Gastrocnemius medialis (tissue), 4 donors: Measurements from ENCODE around the gene SLCO4A1.

ENCODE experiments used
- POLR2A ChIP-seq, 2 donors: fragments of 450-650 bp; IDR thresholded peaks; one replicate each; pipeline ENCODE4 v1.6.1; 2017; ENCODE audit warnings: antibody characterized with exemption in 2 of 2, mild to moderate bottlenecking in 2 of 2, moderate library complexity in 2 of 2
- TF ChIP-seq, protein P1 (sequence below), 5 experiments: fragments of 450-650 bp in 3 of 5; fragments of 200-600 bp in 2 of 5; sonication (generic) in 2 of 5; IDR thresholded peaks in 4 of 5; conservative IDR thresholded peaks in 1 of 5; 1 replicate in 4 of 5; 2 replicates in 1 of 5; pipeline ENCODE4 v1.5.1; 2016 to 2019; ENCODE audit warnings: antibody characterized with exemption in 5 of 5, mild to moderate bottlenecking in 3 of 5, moderate library complexity in 3 of 5

DNA sequence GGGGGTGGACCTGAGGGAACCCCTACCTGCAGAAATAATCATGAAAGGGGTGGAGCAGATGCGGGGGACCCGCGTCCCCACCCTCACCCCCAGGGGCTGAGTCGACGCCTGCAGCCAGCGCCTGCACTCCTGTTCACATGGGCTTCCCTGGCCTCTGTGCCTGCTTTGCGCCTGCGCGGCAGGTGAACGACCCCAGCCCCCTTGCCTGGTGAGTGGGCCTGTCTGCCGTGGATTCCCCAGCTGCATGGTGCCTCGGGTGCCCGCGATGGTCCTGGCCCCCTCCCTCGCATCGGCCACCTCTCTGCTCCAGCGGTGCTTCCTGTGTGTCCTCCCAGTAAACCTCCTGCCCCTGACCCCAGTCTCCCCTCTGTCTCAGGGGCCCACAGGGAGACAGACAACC is 47.6 kb downstream of the SLCO4A1 start:
- TF ChIP-seq, protein P1, sequence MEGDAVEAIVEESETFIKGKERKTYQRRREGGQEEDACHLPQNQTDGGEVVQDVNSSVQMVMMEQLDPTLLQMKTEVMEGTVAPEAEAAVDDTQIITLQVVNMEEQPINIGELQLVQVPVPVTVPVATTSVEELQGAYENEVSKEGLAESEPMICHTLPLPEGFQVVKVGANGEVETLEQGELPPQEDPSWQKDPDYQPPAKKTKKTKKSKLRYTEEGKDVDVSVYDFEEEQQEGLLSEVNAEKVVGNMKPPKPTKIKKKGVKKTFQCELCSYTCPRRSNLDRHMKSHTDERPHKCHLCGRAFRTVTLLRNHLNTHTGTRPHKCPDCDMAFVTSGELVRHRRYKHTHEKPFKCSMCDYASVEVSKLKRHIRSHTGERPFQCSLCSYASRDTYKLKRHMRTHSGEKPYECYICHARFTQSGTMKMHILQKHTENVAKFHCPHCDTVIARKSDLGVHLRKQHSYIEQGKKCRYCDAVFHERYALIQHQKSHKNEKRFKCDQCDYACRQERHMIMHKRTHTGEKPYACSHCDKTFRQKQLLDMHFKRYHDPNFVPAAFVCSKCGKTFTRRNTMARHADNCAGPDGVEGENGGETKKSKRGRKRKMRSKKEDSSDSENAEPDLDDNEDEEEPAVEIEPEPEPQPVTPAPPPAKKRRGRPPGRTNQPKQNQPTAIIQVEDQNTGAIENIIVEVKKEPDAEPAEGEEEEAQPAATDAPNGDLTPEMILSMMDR (IDR thresholded peaks at IDR 0.05 in 4 of 5, conservative IDR thresholded peaks at IDR 0.05 in 1 of 5), result no peak
- TF ChIP-seq POLR2A (IDR thresholded peaks at IDR 0.05), result no peak
